ENCODE measurements around the gene ACTMAP.
A peak's percentile ranks its signal among the peaks of the same experiment; 100 is the strongest.
"Not testable (repeated sequence)": the region's sequence is repeated elsewhere in the genome, so short reads cannot be mapped to it uniquely, and the experiment has no call there.

The ACTMAP gene

GRCh38 chr19:40775632-40776022 lies 25.4 kb upstream of the ACTMAP start:
- DNase-seq, result no peak

DNA sequence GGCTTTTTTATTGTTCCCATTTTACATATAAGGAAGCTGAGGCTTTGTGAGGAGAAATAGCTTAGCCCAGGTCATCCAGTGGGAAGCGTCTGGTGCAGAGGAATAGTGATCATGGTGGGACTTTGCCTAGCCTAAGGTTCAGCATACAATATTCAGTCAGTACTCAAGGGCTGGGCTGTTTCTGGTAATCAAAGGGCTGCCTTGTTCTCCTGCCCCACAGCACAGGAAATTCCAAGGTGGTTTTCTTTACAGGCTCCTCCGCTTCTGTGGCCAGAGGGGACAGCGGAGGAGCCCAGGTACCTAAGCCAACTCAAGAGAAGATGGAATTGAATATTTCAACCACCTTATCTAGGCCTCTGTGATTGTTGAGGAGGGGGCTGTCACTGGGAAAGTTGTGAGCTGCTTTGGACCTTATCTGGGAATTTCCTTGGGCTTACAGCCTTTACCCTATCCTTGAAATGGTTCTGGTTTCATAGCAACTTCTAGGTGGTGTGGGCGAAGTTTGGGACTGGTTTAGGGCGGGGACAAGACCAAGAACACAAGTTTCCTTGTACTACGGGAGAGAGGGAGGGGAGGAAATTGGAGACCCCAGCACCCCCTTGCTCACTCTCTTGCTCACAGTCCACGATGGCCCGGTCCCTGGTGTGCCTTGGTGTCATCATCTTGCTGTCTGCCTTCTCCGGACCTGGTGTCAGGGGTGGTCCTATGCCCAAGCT lies 24.8 kb upstream of the ACTMAP start, which contains the start of gene MIA:
MIA (plus strand) TSS at position 606 of the 716 bp plus-strand sequence; CDS start at position 628, 22 bp downstream.
- no peak for DNase-seq

DNA sequence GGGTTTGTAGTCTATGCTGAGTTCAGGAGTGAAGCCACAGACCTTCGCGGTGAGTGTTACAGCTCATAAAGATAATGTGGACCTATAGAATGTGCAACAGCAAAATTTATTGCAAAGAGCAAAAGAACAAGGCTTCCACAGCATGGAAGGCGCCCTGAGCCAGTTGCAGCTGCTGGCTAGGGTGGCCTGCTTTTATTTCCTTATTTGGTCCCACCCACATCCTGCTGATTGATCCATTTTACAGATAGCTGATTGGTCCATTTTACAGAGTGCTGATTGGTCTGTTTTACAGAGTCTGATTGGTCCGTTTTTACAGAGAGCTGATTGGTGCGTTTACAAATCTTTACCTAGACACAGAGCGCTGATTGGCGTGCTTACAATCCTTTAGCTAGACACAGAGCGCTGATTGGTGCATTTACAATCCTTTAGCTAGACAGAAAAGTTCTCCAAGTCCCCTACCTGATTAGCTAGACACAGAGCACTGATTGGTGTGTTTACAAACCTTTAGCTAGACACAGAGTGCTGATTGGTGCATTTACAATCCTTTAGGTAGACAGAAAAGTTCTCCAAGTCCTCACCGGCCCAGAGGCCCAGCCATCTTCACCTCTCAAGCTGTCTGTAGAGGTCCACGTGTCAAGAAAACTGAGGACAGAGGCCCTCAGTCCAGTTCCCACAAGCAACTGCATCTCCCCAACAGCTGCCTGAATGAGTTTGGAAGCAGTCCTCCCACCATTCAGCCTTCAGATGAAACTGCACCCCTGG lies 21.0 kb upstream of the ACTMAP start:
- DNase-seq, result peak; percentile 59

DNA sequence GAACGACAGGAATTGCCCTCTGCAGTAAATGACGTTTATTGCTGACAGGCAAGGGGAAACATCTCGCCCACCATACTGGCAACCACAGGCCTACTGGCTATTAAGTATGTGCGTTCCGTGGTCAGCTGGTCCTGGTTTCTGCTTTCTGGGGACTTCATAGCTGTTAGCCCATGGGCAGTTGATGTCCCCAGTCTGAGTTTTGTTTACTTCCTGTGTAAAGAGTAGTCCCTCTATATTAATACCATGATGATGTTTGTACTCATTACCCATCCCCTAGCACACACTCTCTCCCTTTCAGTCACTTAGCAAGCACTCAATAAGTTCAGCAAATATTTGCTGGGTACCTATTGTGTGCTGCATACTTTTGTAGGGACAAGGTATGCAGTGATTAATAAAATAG lies 18.6 kb upstream of the ACTMAP start:
- DNase-seq, result peak; percentile 84

DNA sequence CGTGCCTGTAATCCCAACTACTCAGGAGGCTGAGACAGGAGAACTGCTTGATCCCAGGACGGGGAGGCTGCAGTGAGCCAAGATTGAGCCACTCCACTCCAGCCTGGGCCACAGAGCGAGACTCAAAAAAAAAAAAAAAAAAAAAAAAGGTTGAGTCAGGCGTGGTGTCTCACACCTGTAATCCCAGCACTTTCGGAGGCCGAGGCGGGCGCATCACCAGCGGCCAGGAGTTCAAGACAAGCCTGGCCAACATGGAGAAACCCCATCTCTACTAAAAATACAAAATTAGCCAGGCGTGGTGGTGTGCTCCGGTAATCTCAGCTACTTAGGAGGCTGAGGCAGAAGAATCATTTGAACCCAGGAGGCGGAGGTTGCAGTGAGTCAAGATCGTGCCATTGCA lies 16.1 kb upstream of the ACTMAP start:
- DNase-seq, result not testable (repeated sequence)

GRCh38 chr19:40763963-40764362 lies 13.7 kb upstream of the ACTMAP start:
- no peak for DNase-seq

GRCh38 chr19:40763526-40763925 lies 13.2 kb upstream of the ACTMAP start:
- no peak for DNase-seq

DNA sequence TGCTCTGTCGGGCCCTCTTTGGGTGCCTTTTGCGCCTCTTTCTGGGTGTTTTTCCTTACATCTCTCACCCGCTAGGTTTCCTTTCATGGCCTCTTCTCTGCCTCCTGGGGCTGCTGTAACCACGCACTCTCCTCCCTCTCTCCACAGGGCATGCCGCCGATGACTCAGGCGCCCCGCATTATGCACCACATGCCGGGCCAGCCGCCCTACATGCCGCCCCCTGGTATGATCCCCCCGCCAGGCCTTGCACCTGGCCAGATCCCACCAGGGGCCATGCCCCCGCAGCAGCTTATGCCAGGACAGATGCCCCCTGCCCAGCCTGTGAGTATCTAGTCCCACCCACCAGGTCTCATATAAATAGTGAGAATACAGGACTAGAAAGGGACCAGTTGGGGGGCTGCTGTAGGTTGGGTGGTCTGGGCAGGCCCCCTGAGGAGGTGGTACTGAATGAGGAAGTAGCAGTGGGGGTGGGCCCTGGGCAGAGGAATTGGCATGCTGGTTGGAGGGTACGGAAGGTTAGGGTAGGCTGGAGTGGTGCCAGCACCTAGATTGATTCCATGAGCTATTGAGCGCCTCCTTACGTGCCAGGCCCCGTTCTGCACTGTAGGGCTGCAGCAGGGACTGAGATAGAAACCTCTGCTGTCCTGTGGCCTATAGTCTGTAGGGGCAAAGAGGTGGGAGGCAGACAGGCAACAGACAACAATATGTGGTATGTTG lies 12.6 kb upstream of the ACTMAP start:
- DNase-seq, result no peak

DNA sequence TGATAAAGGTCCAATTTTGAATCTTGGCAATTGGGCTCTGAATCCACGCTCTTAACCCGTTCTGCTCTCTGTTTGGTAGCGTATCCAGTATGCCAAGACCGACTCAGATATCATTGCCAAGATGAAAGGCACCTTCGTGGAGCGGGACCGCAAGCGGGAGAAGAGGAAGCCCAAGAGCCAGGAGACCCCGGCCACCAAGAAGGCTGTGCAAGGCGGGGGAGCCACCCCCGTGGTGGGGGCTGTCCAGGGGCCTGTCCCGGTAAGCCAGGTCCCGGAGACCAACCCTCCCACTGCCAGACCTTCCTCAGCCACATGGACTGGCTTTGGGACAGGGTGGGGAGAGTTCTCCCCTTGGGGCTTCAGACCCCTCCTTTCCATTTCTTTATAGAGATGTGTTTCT lies 9.1 kb upstream of the ACTMAP start:
- DNase-seq, result no peak

DNA sequence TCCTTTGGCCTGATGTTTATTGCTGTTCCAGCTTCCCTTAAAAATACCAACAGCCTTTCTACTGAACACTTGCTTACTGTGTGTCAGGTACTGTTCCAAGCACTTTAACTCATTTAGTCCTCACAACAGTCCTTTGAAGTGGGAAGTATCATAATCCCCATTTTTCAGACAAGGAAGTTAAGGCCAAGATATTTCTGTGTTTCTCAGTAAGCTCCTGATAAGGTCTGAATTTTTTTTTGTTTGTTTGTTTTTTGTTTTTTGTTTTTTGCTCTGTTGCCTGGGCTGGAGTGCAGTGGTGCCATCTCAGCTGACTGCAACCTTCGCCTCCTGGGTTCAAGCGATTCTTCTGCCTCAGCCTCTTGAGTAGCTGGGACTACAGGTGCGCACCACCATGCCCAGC lies 8.2 kb upstream of the ACTMAP start:
- no peak for DNase-seq

DNA sequence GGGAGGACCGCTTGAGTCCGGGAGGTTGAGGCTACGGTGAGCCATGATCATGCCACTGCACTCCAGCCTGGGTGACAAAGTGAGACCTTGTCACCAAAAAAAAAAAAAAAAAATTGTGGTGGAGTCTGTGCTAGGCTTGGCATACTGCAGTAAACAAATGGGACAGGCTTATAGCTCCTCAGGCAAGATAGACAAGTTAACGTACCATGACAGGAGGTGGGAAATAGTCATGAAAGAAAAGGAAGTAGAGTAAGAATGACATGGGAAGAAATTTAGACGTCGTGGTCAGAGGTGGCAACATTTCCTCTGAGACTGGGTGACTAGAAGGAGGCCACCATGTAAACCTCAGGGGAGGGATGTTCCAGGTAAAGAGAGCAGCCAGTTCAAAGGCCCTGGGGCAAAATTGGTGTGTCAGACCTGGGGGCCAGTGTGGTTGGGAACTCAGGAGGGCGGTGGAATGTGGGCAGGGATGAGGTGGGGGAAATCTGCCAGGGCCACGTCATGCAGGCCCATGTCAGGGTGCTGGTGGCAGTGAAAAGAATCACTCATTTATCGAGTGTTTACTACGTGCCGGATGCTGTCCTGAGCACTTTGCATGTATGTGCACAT lies 6.3 kb upstream of the ACTMAP start:
- no peak for DNase-seq

- DNase-seq, result no peak
Measured at GRCh38 chr19:40755791-40756190, 5.5 kb upstream of the ACTMAP start.

GRCh38 chr19:40755248-40755624 lies 5.0 kb upstream of the ACTMAP start:
- DNase-seq, result no peak

DNA sequence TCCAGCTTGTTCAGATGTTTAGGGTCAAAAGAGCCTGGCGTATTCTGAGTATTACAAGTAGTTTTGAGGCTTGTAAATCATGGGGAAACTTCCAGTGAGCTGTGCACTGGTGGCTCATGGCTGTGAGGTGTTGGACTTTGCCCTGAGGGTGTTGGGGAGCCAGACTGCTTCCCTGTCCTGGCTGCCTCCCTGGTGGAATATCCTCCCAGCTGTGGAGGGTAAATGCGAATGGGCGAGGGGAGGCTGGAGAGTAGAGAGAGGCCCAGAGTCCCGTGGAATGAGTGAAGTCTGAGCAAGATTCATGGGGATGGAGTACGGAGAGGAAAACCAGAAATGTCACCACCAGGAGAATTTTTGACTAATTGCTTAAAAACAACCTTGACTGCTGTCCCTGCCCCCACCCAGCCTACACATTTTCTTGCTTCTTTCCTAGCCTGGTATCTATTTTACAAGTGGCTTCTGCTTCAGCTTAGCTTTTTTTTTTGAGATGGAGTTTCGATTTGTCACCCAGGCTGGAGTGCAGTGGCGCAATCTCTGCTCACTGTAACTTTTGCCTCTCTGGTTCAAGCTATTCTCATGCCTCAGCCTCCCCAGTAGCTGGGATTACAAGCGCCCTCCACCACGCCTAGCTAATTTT lies 4.5 kb upstream of the ACTMAP start:
- no peak for DNase-seq

GRCh38 chr19:40752257-40752781 lies 2.0 kb upstream of the ACTMAP start:
- DNase-seq, result no peak

DNA sequence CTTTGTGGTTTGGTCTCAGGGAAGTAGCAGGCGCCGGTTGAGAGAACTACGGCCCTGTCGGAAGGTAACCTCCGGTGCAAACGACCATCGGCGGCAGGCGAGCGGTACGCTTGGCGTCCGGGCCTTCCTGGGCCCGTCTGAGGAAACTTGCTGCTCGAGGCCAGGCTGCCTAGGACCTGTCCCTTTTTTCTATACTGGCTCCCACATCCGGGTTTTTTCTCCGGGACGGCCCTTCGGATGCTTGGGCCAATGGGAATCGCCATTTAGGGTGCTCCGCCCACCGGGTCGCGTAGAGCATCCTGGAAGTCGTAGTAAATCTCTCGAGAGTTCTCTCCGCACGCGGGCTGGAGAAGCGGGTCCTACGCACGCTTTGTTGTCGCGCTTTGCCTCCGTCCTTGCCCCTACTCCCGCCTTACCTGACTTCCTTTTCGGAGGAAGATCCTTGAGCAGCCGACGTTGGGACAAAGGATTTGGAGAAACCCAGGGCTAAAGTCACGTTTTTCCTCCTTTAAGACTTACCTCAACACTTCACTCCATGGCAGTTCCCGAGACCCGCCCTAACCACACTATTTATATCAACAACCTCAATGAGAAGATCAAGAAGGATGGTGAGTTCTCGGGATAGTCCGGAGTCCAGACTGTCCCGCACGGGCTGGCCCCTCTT lies 729 bp upstream of the ACTMAP start, which contains the start of gene SNRPA:
SNRPA (plus strand) TSS at position 330 of the 664 bp plus-strand sequence; CDS start at position 536, 206 bp downstream.
- peak; percentile 100 for DNase-seq

- DNase-seq, result no peak
Measured at GRCh38 chr19:40747536-40747935, 2.7 kb downstream of the ACTMAP start.

- no peak for DNase-seq
Measured at GRCh38 chr19:40745402-40745780, 4.9 kb downstream of the ACTMAP start.

DNA sequence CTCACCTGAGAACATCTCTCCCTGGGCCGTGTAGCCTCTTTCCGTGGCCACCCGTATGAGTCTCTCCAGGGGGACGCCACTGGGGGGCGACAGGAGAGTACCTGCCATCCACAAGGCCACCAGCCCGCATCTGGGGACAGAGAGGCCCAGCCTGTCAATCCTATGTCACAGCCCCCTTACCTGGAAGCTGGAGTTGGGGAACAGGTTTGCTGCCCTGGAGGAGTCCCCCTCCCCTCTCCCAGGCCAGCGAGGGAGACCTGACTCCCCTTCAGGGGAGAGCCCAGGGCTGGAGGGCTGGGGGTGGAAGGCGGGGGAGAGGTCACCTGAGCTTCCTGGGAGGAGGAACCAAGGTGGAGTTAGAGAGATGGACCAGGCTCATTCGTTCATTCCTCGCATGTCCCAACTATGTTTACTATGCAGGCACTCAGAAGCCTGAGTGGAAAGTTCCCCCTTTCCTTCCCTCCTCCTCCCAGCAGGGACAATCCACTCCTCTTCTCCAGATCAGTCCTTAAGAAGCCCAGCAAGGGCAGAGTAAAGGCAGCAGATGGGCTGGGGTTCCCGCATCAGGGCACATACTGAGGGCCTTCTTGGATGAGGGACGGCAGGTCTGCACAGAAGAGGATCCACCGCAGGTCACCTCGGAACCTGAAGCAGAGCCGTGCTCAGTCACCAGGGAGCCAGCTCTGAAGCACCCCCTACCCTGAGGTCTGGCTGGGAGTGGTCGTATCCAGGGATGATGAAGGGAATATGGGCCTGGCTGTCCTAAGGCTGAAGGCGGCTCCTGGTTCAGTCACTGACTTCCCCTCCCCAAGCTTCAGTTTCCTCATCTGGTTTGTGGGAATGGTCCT lies 5.5 kb downstream of the ACTMAP start:
- DNase-seq, result peak; percentile 42

DNA sequence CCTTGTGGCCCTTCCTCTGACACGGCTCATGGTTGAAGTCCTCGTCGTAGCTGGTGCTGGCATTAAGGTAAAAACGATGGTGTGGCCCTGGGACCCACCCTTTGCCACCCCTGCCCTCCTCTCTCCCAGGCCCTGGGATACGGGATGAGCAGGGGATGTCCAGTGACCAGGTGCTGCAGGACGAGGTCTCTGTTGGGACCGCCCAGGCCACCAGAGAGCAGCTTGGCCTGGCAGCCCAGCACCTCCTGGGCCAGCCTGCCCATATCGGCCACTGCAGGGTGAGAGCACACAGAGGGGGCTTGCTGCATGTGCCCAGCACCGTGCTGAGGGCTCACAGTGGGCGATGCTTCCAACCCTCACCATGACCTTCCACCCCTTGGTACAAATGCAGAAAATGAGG lies 6.4 kb downstream of the ACTMAP start:
- no peak for DNase-seq

- no peak for DNase-seq
Measured at GRCh38 chr19:40742886-40743285, 7.4 kb downstream of the ACTMAP start.

Measured in DMS53 (cell line).